NCI-H526 (cell line): ENCODE data around the gene GGA2.
"Not testable (repeated sequence)": the region's sequence is repeated elsewhere in the genome, so short reads cannot be mapped to it uniquely, and the experiment has no call there.

Experiments
- DNase-seq, 2 experiments: peaks; one replicate each; lab custom pipeline; 2025; lab: John Stamatoyannopoulos, UW

The GGA2 gene

GRCh38 chr16:23466162-23466885 lies 44.0 kb downstream of the GGA2 start:
- DNase-seq: no peak

- DNase-seq: no peak
Measured at GRCh38 chr16:23465179-23465578, 45.1 kb downstream of the GGA2 start.

- DNase-seq: no peak
Measured at GRCh38 chr16:23464196-23464595, 46.1 kb downstream of the GGA2 start.

GRCh38 chr16:23462994-23463393 lies 47.3 kb downstream of the GGA2 start:
- DNase-seq: not testable (repeated sequence)

GRCh38 chr16:23453338-23454052 lies 56.8 kb downstream of the GGA2 start:
- DNase-seq: no peak

- DNase-seq: peak; percentile 59 to 86
Measured at GRCh38 chr16:23452572-23453337, 57.5 kb downstream of the GGA2 start, which contains the start of gene COG7. TSS of gene COG7 (minus strand) at chr16:23453189. CDS start at chr16:23452994, 195 bp downstream.

- no peak for DNase-seq
Measured at GRCh38 chr16:23452221-23452571, 58.1 kb downstream of the GGA2 start.

GRCh38 chr16:23448392-23448791 lies 61.9 kb downstream of the GGA2 start:
- DNase-seq: no peak

GRCh38 chr16:23437542-23437941 lies 72.8 kb downstream of the GGA2 start:
- DNase-seq: not testable (repeated sequence)

- DNase-seq: no peak
Measured at GRCh38 chr16:23436951-23437350, 73.3 kb downstream of the GGA2 start.

- peak; percentile 24 to 79 for DNase-seq
Measured at GRCh38 chr16:23435500-23435899, 74.8 kb downstream of the GGA2 start.

- peak; percentile 37 to 72 for DNase-seq
Measured at GRCh38 chr16:23434380-23434779, 75.9 kb downstream of the GGA2 start.

GRCh38 chr16:23433261-23433920 lies 76.9 kb downstream of the GGA2 start:
- no peak for DNase-seq

GRCh38 chr16:23432176-23433128 lies 77.8 kb downstream of the GGA2 start:
- no peak for DNase-seq

- no peak for DNase-seq
Measured at GRCh38 chr16:23428351-23428750, 81.9 kb downstream of the GGA2 start.

GRCh38 chr16:23424292-23424958 lies 85.9 kb downstream of the GGA2 start:
- peak; percentile 17 to 21 for DNase-seq

- no peak for DNase-seq
Measured at GRCh38 chr16:23423496-23424049, 86.7 kb downstream of the GGA2 start.

- no peak for DNase-seq
Measured at GRCh38 chr16:23420011-23420410, 90.3 kb downstream of the GGA2 start.

GRCh38 chr16:23416816-23417215 lies 93.5 kb downstream of the GGA2 start:
- DNase-seq: no peak

GRCh38 chr16:23414731-23415130 lies 95.6 kb downstream of the GGA2 start:
- DNase-seq: no peak
